ENCODE measurements around the gene SLC47A1. TPM values are rescaled to one million over a fixed set of nuclear protein-coding genes. Genes with fewer than 3 reads are reported as not detected.
"Not testable (repeated sequence)": the region's sequence is repeated elsewhere in the genome, so short reads cannot be mapped to it uniquely, and the experiment has no call there.

The SLC47A1 gene
- total RNA-seq, 1 experiment from 2014 or later = 0.43 TPM

- intact Hi-C loops (cut with micrococcal nuclease; ENCODE audit: unreplicated experiment) = loop anchor here (1.0 to 2.0 kb wide), 2 partner anchors 141 to 146 kb away; partner anchors contain the start of genes ALDH3A2 and B9D1
- no peaks in the 10 kb centered on the region for H3K9me3 Mint-ChIP-seq (ENCODE audit: unreplicated experiment)
- TF ChIP-seq CTCF (IDR thresholded peaks at IDR 0.05; ENCODE audit: insufficient read depth in 1 of 2, low read depth in 1 of 2, low read length in 1 of 2, severe bottlenecking in 1 of 2, unreplicated experiment in 1 of 2) = peak in 1 of 2 experiments; percentile 3
- peaks cover 16% of the 10 kb centered on the region for H3K36me3 Mint-ChIP-seq (ENCODE audit: insufficient read depth, unreplicated experiment)
- H3K36me3 ChIP-seq (ENCODE audit: control insufficient read depth, insufficient read depth, low read length) = no peaks in the 10 kb centered on the region
- peaks cover 2% of the 10 kb centered on the region for H3K27me3 Mint-ChIP-seq (ENCODE audit: insufficient read depth, unreplicated experiment)
- peak; percentile 93 to 94 for DNase-seq
- ChIA-PET CTCF (no interaction called here), POLR2A (no interaction called here)
- H3K4me3 ChIP-seq (ENCODE audit: low read depth, low read length) = peak overlapping the region; percentile 98
- H3K27ac Mint-ChIP-seq (ENCODE audit: unreplicated experiment) = peak overlapping the region; percentile 95
- no peaks in the 10 kb centered on the region for H3K9me3 ChIP-seq
- H3K4me1 Mint-ChIP-seq (ENCODE audit: low read depth, unreplicated experiment) = peaks cover 11% of the 10 kb centered on the region
- H3K27me3 ChIP-seq (replicated peaks; ENCODE audit: control insufficient read depth, insufficient read depth, low read length) = no peaks in the 10 kb centered on the region
- BruUV-seq (replicated peaks) = no TSS peak
- H3K4me1 ChIP-seq = no peaks in the 10 kb centered on the region
- H3K4me3 Mint-ChIP-seq (ENCODE audit: unreplicated experiment) = peak overlapping the region; percentile 78
Measured at GRCh38 chr17:19507775-19508576, 25.7 kb upstream of the SLC47A1 start.

- H3K4me3 ChIP-seq (ENCODE audit: low read depth, low read length) = peak overlapping the region; percentile 98
- no peaks in the 10 kb centered on the region for H3K36me3 ChIP-seq (ENCODE audit: control insufficient read depth, insufficient read depth, low read length)
- peak overlapping the region; percentile 95 for H3K27ac Mint-ChIP-seq (ENCODE audit: unreplicated experiment)
- no peaks in the 10 kb centered on the region for H3K9me3 ChIP-seq
- DNase-seq = no peak
- CTCF ChIA-PET = no interaction called here
- no peak for TF ChIP-seq CTCF (IDR thresholded peaks at IDR 0.05; ENCODE audit: insufficient read depth in 1 of 2, low read depth in 1 of 2, low read length in 1 of 2, severe bottlenecking in 1 of 2, unreplicated experiment in 1 of 2)
- H3K9me3 Mint-ChIP-seq (ENCODE audit: unreplicated experiment) = no peaks in the 10 kb centered on the region
- peak overlapping the region; percentile 78 for H3K4me3 Mint-ChIP-seq (ENCODE audit: unreplicated experiment)
- no peaks in the 10 kb centered on the region for H3K27me3 ChIP-seq (replicated peaks; ENCODE audit: control insufficient read depth, insufficient read depth, low read length)
- BruUV-seq (replicated peaks) = no TSS peak
- intact Hi-C loops (cut with micrococcal nuclease; ENCODE audit: unreplicated experiment) = loop anchor here (1.0 to 2.0 kb wide), 2 partner anchors 140 to 146 kb away; partner anchors contain the start of genes ALDH3A2 and B9D1
- peaks cover 11% of the 10 kb centered on the region for H3K4me1 Mint-ChIP-seq (ENCODE audit: low read depth, unreplicated experiment)
- H3K4me1 ChIP-seq = no peaks in the 10 kb centered on the region
- peaks cover 16% of the 10 kb centered on the region for H3K36me3 Mint-ChIP-seq (ENCODE audit: insufficient read depth, unreplicated experiment)
- POLR2A ChIA-PET = no interaction called here
- peaks cover 2% of the 10 kb centered on the region for H3K27me3 Mint-ChIP-seq (ENCODE audit: insufficient read depth, unreplicated experiment)
Measured at GRCh38 chr17:19508577-19508867, 25.1 kb upstream of the SLC47A1 start.

GRCh38 chr17:19509281-19509852, 24.3 kb upstream of the SLC47A1 start:
- Mint-ChIP-seq H3K4me1 (ENCODE audit: low read depth, unreplicated experiment) (peaks cover 16% of the 10 kb centered on the region), H3K36me3 (ENCODE audit: insufficient read depth, unreplicated experiment) (peaks cover 16% of the 10 kb centered on the region)
- H3K4me1 ChIP-seq; DNase-seq; H3K27me3 Mint-ChIP-seq (ENCODE audit: insufficient read depth, unreplicated experiment); CTCF ChIA-PET; H3K4me3 ChIP-seq (ENCODE audit: low read depth, low read length); H3K27ac Mint-ChIP-seq (ENCODE audit: unreplicated experiment); H3K9me3 Mint-ChIP-seq (ENCODE audit: unreplicated experiment); H3K27me3 ChIP-seq (replicated peaks; ENCODE audit: control insufficient read depth, insufficient read depth, low read length); H3K9me3 ChIP-seq; POLR2A ChIA-PET; BruUV-seq (replicated peaks); H3K36me3 ChIP-seq (ENCODE audit: control insufficient read depth, insufficient read depth, low read length); H3K4me3 Mint-ChIP-seq (ENCODE audit: unreplicated experiment): not testable (repeated sequence)
- intact Hi-C loops (cut with micrococcal nuclease; ENCODE audit: unreplicated experiment) = loop anchor here (2.0 kb wide), 1 partner anchor 139 kb away; the partner anchor contains the start of gene ALDH3A2
